ENCODE data around the gene MNDA.
"Not testable (repeated sequence)": the region's sequence is repeated elsewhere in the genome, so short reads cannot be mapped to it uniquely, and the experiment has no call there.

The MNDA gene

GRCh38 chr1:158830074-158830677, 975 bp upstream of the MNDA start:
- in situ Hi-C loops (cut with MboI; ENCODE audit: low pct_unique_long_range_greater_than_20kb, low sequenced_read_pairs), result no loop called here
- no peak for DNase-seq

- no peak for DNase-seq
- in situ Hi-C loops (cut with MboI; ENCODE audit: low pct_unique_long_range_greater_than_20kb, low sequenced_read_pairs), result no loop called here
Measured at GRCh38 chr1:158833264-158833663, 2.1 kb downstream of the MNDA start.

- DNase-seq, result no peak
- in situ Hi-C loops (cut with MboI; ENCODE audit: low pct_unique_long_range_greater_than_20kb, low sequenced_read_pairs), result no loop called here
Measured at GRCh38 chr1:158836038-158836437, 4.9 kb downstream of the MNDA start.

GRCh38 chr1:158838660-158839059, 7.5 kb downstream of the MNDA start:
- in situ Hi-C loops (cut with MboI; ENCODE audit: low pct_unique_long_range_greater_than_20kb, low sequenced_read_pairs), result no loop called here
- no peak for DNase-seq

GRCh38 chr1:158839566-158839965, 8.4 kb downstream of the MNDA start:
- in situ Hi-C loops (cut with MboI; ENCODE audit: low pct_unique_long_range_greater_than_20kb, low sequenced_read_pairs), result no loop called here
- no peak for DNase-seq

GRCh38 chr1:158840236-158840635, 9.1 kb downstream of the MNDA start:
- no peak for DNase-seq
- in situ Hi-C loops (cut with MboI; ENCODE audit: low pct_unique_long_range_greater_than_20kb, low sequenced_read_pairs), result no loop called here

- in situ Hi-C loops (cut with MboI; ENCODE audit: low pct_unique_long_range_greater_than_20kb, low sequenced_read_pairs), result no loop called here
- DNase-seq, result no peak
Measured at GRCh38 chr1:158864595-158864994, 33.4 kb downstream of the MNDA start.

GRCh38 chr1:158870438-158870837, 39.3 kb downstream of the MNDA start:
- in situ Hi-C loops (cut with MboI; ENCODE audit: low pct_unique_long_range_greater_than_20kb, low sequenced_read_pairs); DNase-seq: not testable (repeated sequence)

GRCh38 chr1:158873141-158873540, 42.0 kb downstream of the MNDA start:
- in situ Hi-C loops (cut with MboI; ENCODE audit: low pct_unique_long_range_greater_than_20kb, low sequenced_read_pairs), result no loop called here
- no peak for DNase-seq

GRCh38 chr1:158893654-158894053, 62.5 kb downstream of the MNDA start:
- in situ Hi-C loops (cut with MboI; ENCODE audit: low pct_unique_long_range_greater_than_20kb, low sequenced_read_pairs), result no loop called here
- no peak for DNase-seq

- in situ Hi-C loops (cut with MboI; ENCODE audit: low pct_unique_long_range_greater_than_20kb, low sequenced_read_pairs), result no loop called here
Measured at GRCh38 chr1:158898722-158899121, 67.6 kb downstream of the MNDA start.

More at GRCh38 chr1:158898722-158899121, 67.6 kb downstream of the MNDA start:
- no peak for DNase-seq

Data from KBM-7 (cell line).